Activated CD4-positive, alpha-beta T cell treated with anti-CD3 and anti-CD28 coated beads, Interleukin-2, Interleukin-4, amounts not matched to agents 100 ng/mL and 50 ng/mL, durations not matched to agents 16 hours and 8 hours (primary cell): ENCODE measurements around the gene CTSV.
A peak's percentile ranks its signal among the peaks of the same experiment; 100 is the strongest.
"Not testable (repeated sequence)": the region's sequence is repeated elsewhere in the genome, so short reads cannot be mapped to it uniquely, and the experiment has no call there.

Source experiments
- DNase-seq: peaks from one replicate; pipeline ENCODE4 v3.0.0-alpha.2; 2020; ENCODE audit warnings: low spot score

Gene CTSV

DNA sequence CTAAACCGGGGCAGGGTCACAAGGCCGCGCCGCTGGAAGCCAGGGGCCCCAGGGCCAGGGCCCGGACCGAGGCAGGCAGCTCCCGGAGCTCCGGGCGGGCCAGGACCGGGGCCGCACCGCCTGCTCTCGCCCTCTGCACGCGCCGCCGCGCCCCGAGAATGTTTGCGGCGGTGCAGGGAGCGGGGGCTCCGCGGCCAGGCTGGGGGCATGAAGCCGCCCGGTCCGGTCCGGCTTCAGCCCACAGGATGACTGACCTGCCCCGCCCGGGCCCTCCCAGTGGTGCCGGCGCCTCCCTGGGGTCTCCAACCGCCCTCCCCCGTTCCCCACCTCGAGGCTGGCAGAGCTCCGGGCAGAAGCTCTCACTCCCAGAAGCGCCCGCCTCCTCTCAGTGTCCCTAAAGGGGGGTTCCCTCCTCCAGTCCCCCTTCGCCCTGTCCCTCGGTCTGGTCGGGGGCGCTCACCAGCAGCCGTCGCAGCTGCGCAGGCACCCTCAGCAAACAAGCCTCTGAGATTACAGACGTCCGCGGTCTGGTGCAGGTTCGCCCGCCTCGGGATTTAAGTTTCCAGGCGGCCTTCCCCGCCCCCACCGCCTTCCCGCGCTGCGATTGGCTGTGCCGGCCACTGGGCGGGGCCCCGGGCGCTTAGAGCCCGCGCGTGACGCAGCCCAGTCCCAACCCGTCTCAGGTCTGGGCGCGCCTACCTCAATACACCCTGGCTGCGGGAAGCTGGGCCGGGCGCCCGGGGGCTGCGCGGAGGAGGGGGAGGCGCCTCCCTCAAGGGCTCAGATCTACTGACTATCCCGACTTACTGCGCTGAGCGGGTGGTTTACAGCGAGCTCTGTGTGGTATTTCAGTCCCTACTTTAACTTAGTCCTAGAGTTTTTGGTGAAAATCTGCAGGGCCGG, at the start of gene CTSV:
Gene CTSV (minus strand): TSS at position 532 of the 903 bp plus-strand sequence. CDS start 1,099 bp downstream, outside the sequence.
- peak; percentile 78 for DNase-seq

DNA sequence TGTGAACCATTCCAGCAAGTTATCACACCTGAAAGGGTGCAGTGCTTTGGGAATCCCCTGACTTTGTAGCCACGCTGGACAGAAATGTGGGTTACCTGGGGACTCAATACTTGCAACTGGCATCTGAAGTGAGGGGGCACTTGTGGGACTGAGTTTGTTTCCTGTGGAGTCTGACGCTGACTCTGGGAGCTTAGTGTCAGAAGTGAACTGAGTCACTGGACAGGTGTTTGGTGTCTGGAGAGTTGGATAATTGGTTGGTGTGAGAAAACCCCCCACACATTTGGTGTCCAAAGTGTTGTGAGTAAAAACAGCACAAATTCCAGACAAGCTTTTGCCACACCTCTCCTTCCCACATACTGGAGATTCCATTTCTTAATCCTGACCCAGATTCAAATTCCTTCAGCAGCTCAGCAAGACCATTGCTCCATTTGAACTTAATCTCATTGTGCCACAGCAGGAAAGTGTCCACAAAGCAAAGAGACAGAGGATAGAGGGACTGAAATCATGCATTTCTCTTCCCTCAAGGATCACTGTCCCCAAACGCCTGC, 48.8 kb upstream of the CTSV start:
- not testable (repeated sequence) for DNase-seq

DNA sequence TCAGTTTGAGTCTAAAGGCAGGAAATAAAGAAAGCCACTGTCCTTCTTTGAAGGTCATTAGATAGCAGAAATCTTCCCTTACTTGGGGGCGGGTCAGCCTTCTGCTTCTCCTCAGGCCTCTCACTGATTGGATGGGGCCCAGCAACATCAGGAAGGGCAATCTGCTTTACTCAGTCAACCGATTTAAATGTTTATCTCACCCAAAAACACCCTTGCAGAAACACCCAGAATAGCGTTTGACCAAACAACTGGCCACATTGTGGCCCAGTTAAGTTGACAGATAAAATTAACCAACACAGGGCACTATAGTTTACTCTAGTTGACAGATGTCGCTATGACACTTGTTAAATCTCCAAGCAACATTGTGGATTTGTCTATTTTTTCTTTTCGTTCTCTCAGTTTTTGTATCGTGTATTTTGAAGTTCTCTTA, 45.6 kb upstream of the CTSV start:
- not testable (repeated sequence) for DNase-seq

DNA sequence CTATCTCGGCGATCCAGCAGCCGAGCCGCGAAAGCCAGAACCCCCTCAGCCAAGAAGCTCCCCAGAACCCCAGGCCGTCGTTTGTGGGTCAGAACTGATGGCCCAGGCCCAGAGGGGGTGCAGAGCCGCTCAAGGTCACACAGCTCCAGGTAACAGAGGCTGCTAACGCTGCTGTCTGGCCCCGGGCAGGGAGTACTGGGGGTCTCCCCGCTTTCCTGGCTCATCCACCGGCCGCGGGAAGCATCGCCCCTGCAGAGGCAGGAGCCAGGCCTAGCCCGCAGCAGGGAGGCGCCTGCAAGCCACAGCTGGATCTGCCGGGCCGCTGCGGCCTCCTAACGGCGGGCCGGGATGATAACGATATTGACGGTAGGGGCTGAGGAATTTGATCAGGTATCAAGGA, 39.4 kb upstream of the CTSV start:
- no peak for DNase-seq

DNA sequence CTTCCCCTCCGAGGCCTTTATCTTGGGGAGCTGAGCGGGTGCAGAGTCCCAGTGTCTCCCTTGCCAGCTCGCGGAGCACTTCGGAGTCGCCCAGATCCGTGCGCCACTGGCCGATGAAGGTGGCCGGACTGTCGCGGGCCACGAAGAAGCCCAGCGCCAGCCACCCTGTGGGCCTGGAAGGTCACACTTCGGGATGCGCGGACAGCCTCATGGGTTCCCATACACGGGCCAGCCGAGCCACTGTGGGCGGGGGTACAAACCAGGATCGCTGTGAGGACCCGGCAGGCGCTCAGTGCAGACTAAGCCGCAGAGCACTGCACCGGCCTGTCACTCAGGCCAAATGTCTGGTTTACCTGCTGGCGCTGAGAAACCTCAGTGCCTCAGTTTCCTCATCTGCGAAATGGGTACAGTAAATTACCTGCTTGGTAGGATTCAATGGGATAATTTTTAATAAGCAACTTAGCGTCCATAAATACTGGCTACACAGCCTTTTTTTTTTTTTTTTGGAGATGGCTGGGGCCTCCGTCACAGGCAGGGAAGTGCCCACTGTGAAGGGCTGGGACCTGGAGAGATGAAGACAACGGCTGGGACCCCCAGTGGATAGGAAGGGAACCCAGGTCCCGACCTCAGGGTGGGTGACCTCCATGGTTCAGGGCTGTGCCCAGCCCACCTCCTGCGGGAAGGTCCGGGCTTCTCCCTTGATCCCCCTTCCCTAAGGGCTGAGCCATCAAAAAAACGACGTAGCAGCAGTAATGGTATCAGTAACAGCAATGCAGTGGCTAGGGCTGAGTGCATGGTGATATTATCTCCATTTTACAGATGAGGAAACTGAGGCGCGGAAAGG, 38.7 kb upstream of the CTSV start:
- no peak for DNase-seq

DNA sequence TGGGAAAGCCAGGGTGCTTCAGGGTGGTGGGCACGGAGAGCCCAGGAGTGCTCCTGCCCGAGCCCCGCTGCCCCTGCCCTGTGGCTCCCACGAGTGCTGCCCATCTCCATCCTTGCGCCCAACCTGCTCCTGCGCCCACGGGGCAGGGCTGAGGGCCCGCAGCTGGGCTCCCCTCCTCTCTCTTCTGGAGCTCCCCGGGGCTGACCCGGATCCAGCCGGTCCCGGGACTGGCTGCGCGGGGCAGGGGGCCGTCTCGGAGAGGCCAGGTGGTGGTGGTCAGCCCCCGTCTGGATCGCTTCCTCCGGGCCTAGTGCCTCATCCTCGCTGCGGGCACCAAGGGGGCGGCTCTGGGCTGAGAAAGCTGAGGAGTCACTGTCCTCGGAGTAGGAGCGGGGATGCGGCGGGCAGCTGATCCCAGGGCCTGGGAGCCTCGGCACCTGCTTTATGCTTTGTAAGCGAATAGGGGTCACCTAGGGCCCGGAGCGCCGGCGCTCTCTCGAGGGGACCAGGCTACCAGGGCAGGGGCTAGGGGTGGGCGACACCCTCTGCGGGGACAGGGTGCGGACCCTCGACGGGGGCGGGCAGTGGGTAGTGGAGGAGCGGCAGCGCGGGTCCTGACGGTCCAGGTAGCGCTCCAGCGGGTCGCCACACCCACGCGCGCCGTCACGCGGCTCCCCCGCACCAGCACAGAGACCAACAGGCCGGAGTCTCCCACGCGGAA, 37.9 kb upstream of the CTSV start:
- not testable (repeated sequence) for DNase-seq

DNA sequence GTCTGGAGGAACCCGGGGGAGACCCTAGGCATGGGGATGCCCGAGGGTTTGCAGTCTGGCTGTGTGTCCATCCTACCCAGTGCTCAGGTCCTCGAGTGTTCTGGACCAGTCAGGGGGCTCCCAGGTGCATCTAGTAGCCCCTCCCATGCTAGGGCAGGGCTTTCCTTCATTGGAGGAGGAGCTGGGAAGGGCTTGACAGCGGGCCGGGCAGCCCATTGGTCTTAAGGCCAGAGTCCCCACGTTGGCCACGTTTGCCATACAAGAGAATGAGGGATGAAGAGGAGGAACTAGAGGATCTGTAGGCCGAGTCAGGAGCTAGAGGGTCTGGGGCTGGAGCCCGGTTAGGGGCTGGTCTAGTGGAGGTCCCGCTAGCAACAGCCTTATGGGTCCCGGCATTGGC, 37.3 kb upstream of the CTSV start:
- DNase-seq = no peak

DNA sequence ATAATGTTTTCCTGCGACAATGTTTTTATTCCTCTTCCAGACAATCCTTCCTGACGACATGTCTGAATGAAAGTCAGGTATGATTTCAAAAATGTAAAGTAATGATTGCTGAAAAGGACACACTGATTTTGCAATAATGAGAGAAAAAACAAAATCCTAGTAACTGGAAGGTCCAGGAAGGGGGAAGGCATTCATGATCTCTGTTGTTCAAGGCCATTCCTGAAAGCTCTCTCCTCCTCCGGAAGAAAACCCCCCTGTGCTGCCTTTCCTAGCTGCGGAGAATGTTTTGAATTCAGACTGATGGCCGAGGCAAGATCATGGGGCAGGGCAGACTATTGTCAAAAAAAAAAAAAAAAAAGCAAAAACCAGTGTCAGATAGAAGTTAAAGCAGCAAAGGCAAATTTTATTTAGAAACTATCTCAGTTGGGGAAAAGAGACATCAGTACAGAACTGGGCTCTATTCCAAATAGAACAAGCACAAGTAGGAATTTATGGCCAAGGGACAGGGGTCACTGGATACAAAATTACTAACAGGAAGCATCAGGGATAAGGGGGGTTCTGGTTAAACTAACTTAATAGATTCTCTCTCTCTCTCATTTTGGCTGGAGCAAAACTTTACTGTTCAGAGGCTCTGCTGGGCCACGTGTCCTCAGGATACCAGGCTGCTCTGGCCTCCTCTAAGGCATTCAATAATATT, 36.5 kb upstream of the CTSV start:
- no peak for DNase-seq

DNA sequence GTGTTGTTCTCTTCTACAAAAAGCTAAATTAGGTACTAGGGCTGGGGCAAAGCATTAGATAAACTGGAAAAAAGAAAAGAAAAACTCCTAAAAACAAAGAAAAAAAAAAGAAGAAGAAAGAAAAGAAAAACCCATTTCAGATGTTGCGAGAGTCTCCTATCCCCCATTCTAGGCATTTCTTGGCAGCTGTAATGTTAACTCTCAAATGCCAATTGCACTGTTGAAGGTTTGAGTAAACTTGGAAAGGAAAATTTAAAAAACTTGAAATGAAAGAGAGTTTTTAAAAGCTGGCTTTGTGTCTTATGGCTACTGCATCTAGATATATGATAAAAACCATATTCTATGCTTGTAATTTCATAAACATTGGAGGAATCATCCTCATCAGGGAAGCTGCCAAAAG, 34.6 kb upstream of the CTSV start:
- DNase-seq = no peak

DNA sequence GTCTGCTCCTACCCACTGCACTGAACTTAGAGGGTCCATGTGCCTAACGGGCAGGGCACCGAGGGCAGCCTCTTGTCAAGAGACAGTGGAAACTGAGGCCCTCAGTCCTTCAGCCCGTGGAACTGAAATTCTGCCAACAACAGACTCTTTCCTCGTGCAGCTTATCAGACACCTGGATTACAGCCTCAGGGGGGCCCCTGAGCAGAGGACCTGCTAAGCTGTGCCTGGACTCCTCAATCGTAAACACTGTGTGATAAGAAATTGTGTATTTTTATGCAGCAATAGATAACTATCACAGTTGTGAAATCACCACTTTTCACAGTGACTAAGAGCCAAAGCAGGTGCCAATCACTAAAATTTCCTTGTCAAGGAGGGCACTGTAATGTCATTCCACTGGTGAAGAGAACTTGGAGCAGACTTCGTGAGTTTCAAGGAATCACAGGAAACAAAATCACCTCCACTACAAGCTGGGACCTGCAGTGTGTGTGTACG, 33.4 kb upstream of the CTSV start:
- no peak for DNase-seq

DNA sequence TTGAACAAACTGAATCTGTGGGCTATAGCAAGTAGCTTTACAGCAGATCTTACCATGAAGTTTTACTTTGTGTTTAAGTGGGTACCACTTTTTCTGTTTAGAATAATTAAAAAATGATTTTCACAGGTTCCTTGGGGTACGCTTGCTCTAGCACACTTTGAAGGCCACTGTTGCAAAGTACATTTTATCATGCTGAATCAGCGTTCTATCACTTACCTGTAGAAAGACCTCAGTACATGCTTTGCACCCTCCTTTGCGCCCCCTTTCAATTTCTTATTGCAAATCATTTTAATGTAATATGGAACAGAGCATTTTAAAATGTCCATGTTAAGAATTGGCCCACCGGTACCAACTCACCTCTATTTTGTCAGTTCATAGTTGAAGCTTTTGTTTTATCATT, 31.4 kb upstream of the CTSV start:
- DNase-seq = not testable (repeated sequence)

DNA sequence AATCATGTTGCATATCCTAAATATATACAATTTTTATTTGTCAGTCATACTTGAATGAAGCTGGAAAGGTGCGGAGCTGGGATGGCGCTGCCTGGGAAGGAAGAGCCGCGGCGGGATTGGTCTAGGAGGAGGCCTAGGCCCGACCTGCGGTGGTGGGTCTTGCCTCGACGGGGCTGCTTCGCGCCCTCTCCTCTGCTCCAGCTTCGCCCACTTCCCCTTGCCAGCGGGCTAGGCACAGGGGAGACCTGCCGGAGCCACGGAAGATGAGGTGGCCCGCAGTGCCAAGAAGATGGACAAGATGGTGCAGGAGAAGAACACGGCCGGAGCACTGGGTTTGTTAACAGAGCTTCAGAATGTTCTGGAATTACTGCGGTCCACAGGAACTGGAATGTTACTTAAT, 28.5 kb upstream of the CTSV start:
- no peak for DNase-seq

DNA sequence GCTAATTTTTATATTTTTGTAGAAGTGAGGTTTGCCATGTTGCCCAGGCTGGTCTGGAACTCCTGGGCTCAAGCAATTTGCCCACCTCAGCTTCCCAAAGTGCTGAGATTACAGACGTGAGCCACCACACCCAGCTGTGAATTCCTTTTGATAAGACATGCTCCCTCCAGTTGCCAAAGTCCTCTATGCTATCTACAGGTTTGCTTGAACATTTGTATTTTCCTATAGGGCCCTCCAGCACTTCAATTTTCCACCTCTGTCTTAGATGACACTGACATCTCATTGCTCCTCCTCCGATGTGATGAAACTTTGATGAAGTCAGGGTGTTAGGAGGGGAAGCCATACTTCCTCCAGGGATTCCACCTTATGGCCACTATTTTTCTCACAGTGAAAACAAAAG, 25.2 kb upstream of the CTSV start:
- no peak for DNase-seq

DNA sequence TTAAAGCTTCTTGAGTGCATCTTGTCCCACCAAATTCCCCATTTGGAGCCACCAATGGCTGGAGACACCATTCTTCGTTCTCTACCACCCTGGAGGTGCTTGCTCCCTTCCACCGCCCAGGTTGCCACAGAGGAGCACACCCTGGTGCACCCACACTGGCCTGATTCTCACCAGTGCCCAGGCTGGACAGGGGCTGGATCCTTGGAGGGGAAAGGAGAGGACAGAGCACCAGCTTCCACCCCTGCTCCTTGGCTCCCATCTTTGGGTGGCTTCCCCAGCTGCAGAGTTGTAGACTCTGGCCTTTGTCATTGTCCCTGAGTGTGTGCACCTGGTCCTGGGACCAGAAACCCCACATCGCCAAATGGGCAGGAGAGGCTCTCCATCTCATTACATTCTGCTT, 21.9 kb upstream of the CTSV start:
- no peak for DNase-seq

DNA sequence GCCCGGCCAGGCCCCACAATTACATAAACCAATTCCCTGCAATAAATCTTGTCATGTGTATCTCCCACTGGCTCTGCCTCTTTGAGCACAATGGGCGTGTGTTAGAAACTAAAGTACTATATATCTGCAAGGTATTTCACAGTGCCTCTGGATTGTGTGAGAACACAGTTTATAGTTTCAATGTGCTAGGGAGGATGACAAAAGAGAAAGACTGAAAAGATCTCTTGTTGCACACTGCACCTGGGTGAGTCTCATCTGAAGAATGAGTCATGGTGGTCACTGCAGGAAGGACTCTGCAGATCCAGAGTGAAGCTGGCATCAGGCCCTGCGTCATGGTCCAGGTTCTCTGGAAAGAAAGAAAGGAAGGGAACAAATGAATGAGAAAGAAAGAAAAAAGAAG, 20.7 kb upstream of the CTSV start:
- no peak for DNase-seq

DNA sequence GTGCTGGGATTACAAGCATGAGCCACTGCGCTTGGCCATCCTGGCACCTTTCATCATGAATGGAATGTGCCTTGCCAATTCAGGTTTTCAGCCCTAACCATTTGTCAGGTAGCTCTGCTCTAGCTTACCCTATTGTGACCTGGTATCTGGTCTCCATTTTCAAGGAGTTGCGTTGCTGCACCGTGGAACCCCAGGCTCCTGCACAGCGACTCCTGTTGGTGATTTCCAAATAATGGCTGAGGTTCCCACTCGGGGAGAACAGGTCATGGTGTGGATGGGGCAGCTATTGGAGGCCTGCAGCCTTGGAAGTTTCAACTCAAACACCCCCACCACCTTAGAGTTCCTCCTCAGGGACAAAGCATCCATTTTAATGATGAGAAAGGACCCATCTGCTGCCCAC, 18.7 kb upstream of the CTSV start:
- no peak for DNase-seq

DNA sequence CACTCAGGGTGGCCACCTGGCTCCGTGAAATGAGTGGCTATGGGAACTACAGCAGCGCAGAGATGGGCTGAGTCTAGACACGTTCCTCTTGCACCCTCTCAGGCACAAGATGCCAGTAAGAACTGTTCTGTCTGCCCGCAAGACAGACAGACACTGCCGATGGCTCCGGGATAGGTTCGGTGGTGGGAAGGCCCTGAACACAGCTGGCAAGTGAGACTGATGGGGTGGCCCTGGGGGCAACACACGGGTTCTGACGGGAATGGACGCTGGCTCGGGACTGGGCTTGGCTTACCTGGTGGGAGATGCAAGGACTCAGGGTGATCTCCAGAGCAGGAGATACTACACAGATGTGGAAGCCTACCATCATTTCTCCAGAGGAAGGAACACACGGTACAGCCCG, 16.9 kb upstream of the CTSV start:
- DNase-seq = not testable (repeated sequence)

DNA sequence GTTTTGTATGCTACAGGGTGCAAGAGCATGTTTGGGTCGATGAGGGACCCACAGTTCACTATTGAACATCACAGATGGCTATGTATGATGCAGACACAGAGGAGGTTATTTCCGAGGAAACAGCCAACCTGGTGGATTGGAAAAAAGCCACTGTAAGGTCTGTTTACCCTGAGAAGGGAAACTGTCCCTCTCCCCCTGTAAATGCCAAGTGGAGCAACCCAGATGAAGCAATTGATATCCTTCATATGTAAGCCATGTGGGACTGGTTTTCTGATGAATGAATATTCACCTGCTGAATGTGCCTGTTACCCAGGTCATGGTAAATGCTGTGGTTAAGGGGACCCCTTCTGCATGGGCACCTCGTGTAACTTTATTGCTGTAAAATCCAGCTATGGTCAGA, 14.8 kb upstream of the CTSV start:
- no peak for DNase-seq

DNA sequence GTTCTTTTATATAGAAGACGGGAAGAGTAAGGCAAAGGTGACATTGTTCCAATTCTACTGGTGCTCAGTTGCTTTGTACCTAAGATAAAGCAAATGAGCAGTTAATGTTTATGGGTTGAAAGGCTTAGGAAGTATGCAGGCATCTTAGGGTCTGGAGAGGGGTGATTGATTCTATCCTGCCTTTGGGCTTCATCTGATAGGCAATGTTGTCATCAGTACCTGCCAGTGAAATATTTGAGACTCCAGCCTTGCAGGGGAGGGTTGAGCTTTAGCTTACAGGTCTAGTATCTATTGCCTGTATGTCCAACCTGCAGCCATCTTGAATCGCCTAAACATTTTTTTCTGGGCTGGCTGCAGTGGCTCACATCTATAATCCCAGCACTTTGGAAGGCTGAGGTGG, 13.8 kb upstream of the CTSV start:
- no peak for DNase-seq

DNA sequence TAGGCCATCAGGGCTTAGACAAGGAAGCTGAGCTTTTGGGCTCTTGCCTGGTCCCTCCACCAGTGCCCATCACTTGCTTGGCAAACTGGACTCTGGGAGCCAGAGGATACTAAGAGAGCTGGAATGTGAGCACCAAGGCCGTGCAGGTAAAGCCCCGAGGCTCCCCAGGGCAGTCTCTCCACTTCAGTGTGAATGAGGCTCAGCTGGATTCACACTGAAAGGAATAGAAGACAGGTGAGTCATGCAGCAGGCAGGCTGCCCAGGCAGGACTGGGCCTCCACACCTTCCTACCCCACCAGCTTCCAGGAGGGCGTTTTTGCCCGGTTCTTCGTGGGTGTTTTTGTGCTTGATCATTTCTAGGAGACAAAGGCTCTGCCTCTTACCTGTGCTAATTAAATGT, 7.3 kb upstream of the CTSV start:
- no peak for DNase-seq

DNA sequence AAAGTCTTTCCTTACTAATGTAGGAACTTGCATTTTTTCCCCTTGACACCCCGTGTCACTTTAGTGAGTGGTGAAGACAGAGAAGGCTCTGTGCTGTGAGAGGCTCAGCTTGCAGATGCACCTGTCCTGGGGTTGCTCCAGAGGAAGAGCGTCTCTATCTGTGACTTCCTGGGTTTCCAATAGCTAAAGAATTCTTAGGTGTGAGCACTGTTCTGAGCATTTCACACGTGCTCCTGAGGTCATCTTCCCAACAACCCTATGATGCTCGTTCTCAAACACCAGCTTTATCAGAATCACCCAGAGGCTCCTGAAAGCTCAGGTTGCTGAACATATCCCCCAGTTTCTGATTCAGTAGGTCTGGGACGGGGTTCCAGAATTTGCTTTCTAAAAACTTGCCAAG, 6.4 kb upstream of the CTSV start:
- no peak for DNase-seq
